A549 (cell line): ENCODE measurements around the gene SCARB1. TPM values are rescaled to one million over a fixed set of nuclear protein-coding genes. Genes with fewer than 3 reads are reported as not detected.

Experiments used
- ATAC-seq, 2 experiments: fragments of 200-7000 bp in 1 of 2; fragments of >200 bp in 1 of 2; cut with Nextera tagmentation in 1 of 2; cut with Tn5 transposase in 1 of 2; 3 replicates each; pipeline versions ENCODE4 v1.8.0 to v1.9.1; 2018 to 2020; ENCODE audit warnings: mild to moderate bottlenecking in 1 of 2, moderate library complexity in 1 of 2
- CTCF ChIA-PET: fragments of 300-600 bp; sonication (Branson Sonifier 250); formaldehyde crosslinking; extraction: SDS; loops from one replicate; lab custom pipeline; 2021; ENCODE audit warnings: antibody characterized with exemption, inconsistent platforms; lab: Yijun Ruan, JAX
- POLR2A ChIA-PET: fragments of 350-600 bp; formaldehyde crosslinking; extraction: SDS; loops from one replicate; lab custom pipeline; 2021; ENCODE audit warnings: antibody characterized with exemption, inconsistent platforms; lab: Yijun Ruan, JAX
- DNase-seq, 2 experiments: peaks; one replicate each; pipeline versions ENCODE4 v3.0.0 to v3.0.0-alpha.2; 2011 to 2016; ENCODE audit warnings: low read depth in 1 of 2, low spot score in 1 of 2
- FAIRE-seq: peaks from 2 replicates; lab custom pipeline; 2011; peaks lifted over from hg19 to GRCh38; lab: Jason Lieb, UNC
- H3K27ac ChIP-seq, 2 experiments: fragments of >200 bp; sonication (Bioruptor Twin); formaldehyde crosslinking; 3 replicates each; pipeline ENCODE4 v1.5.1; 2016 to 2017
- H3K4me1 ChIP-seq: fragments of >200 bp; sonication (Bioruptor Twin); formaldehyde crosslinking; 3 replicates; pipeline ENCODE4 v1.6.1; 2016
- H3K4me2 ChIP-seq: fragments of >200 bp; sonication (Bioruptor Twin); formaldehyde crosslinking; 3 replicates; pipeline ENCODE4 v1.6.1; 2016
- H3K4me3 ChIP-seq: fragments of >200 bp; sonication (Bioruptor Twin); formaldehyde crosslinking; 3 replicates; pipeline ENCODE4 v1.5.1; 2016
- H3K9me3 ChIP-seq: fragments of >200 bp; sonication (Bioruptor Twin); formaldehyde crosslinking; 3 replicates; pipeline ENCODE4 v1.6.1; 2016
- BHLHE40 ChIP-seq: IDR thresholded peaks from 2 replicates; pipeline ENCODE4 v1.6.1; 2012; ENCODE audit warnings: low read depth, low read length, inconsistent platforms
- CBX8 ChIP-seq: fragments of 200-600 bp; sonication (generic); IDR thresholded peaks from 2 replicates; pipeline ENCODE4 v1.6.1; 2016
- CEBPB ChIP-seq, 2 experiments: fragments of >200 bp in 1 of 2; sonication (Bioruptor Twin) in 1 of 2; formaldehyde crosslinking in 1 of 2; IDR thresholded peaks; 2 replicates each; pipeline ENCODE4 v1.6.1; 2012 to 2016
- CHD2 ChIP-seq: fragments of 150-350 bp; IDR thresholded peaks from 2 replicates; pipeline ENCODE4 v1.6.1; 2014; ENCODE audit warnings: low read length; ENCODE audit not compliant: partially characterized antibody
- CHD4 ChIP-seq: fragments of 200-600 bp; sonication (generic); IDR thresholded peaks from 2 replicates; pipeline ENCODE4 v1.6.1; 2016; ENCODE audit warnings: antibody characterized with exemption, mild to moderate bottlenecking, borderline replicate concordance
- EHF ChIP-seq: fragments of 250-450 bp; sonication (Bioruptor Pico); IDR thresholded peaks from 2 replicates; pipeline ENCODE4 v1.5.0; 2020; ENCODE audit warnings: mild to moderate bottlenecking
- EHMT2 ChIP-seq: fragments of 200-600 bp; sonication (generic); IDR thresholded peaks from 2 replicates; pipeline ENCODE4 v1.6.1; 2016; ENCODE audit warnings: antibody characterized with exemption, low read depth, mild to moderate bottlenecking, moderate library complexity
- ESRRA ChIP-seq: fragments of 150-350 bp; IDR thresholded peaks from 2 replicates; pipeline ENCODE4 v1.6.1; 2014; ENCODE audit warnings: mild to moderate bottlenecking, low read length, borderline replicate concordance
- FOSB ChIP-seq: fragments of 250-450 bp; sonication (Bioruptor Pico); IDR thresholded peaks from 2 replicates; pipeline ENCODE4 v1.5.0; 2020; ENCODE audit warnings: mild to moderate bottlenecking, moderate library complexity
- FOXS1 ChIP-seq: fragments of 250-450 bp; sonication (Bioruptor Pico); IDR thresholded peaks from 2 replicates; pipeline ENCODE4 v1.5.0; 2020; ENCODE audit warnings: mild to moderate bottlenecking, moderate library complexity
- HDAC2 ChIP-seq: fragments of 200-600 bp; sonication (generic); IDR thresholded peaks from 2 replicates; pipeline ENCODE4 v1.6.1; 2016
- HEYL ChIP-seq: fragments of 250-450 bp; sonication (Bioruptor Pico); IDR thresholded peaks from 2 replicates; pipeline ENCODE4 v1.8.0; 2021; ENCODE audit warnings: mild to moderate bottlenecking, moderate library complexity
- HOXB13 ChIP-seq: fragments of 250-450 bp; sonication (Bioruptor Pico); IDR thresholded peaks from 2 replicates; pipeline ENCODE4 v1.5.0; 2020; ENCODE audit warnings: low read depth, mild to moderate bottlenecking, moderate library complexity
- HOXB5 ChIP-seq: fragments of 250-450 bp; sonication (Bioruptor Pico); IDR thresholded peaks from 2 replicates; pipeline ENCODE4 v1.5.0; 2020; ENCODE audit warnings: mild to moderate bottlenecking, moderate library complexity
- JUN ChIP-seq, 2 experiments: fragments of >200 bp; sonication (Bioruptor Twin); formaldehyde crosslinking; IDR thresholded peaks; 2 replicates in 1 of 2; 3 replicates in 1 of 2; pipeline ENCODE4 v1.6.1; 2016 to 2017
- JUNB ChIP-seq: fragments of >200 bp; sonication (Bioruptor Twin); formaldehyde crosslinking; IDR thresholded peaks from 2 replicates; pipeline ENCODE4 v1.6.1; 2016
- KDM5A ChIP-seq: fragments of 200-600 bp; sonication (generic); IDR thresholded peaks from 2 replicates; pipeline ENCODE4 v1.6.1; 2016; ENCODE audit warnings: antibody characterized with exemption, mild to moderate bottlenecking
- MAFK ChIP-seq: fragments of 450-650 bp; IDR thresholded peaks from 2 replicates; pipeline ENCODE4 v1.6.1; 2014; ENCODE audit not compliant: partially characterized antibody
- POLR2A ChIP-seq: IDR thresholded peaks from 2 replicates; pipeline ENCODE4 v1.6.1; 2012; ENCODE audit warnings: mild to moderate bottlenecking, low read length
- RCOR1 ChIP-seq: fragments of 150-350 bp; IDR thresholded peaks from 2 replicates; pipeline ENCODE4 v1.6.1; 2014; ENCODE audit warnings: antibody characterized with exemption, low read length, low read depth
- RFX5 ChIP-seq: fragments of 450-650 bp; IDR thresholded peaks from 2 replicates; pipeline ENCODE4 v1.7.1; 2014; ENCODE audit warnings: antibody characterized with exemption, mild to moderate bottlenecking, moderate library complexity
- ZC3H11A ChIP-seq: fragments of 450-650 bp; IDR thresholded peaks from 2 replicates; pipeline ENCODE4 v1.6.1; 2014; ENCODE audit warnings: antibody characterized with exemption, mild to moderate bottlenecking
- WGBS: methylation state at CpG from one replicate; pipeline ENCODE4 v1.1.6; 2017; ENCODE audit errors: missing lambda C conversion rate; 5-methylcytosine and 5-hydroxymethylcytosine counted together
- polyA plus RNA-seq, 4 experiments: library from polyadenylated mRNA; depleted of rRNA in 3 of 4; stranded (reverse); fragments of >200 nt; fragmentation: RNase III in 1 of 4; extraction: RNeasy Plus Mini Kit Qiagen cat#74134 plus additional on column Dnase treatment in 1 of 4; gene quantifications; 2 replicates in 3 of 4; 3 replicates in 1 of 4; pipeline ENCODE4 v1.2.3, GENCODE V29; 2011 to 2017
- TF ChIP-seq, protein P1 (sequence below): fragments of >200 bp; sonication (Bioruptor Twin); formaldehyde crosslinking; IDR thresholded peaks from 3 replicates; pipeline ENCODE4 v1.5.1; 2016
- TF ChIP-seq, protein P2 (sequence below): IDR thresholded peaks from 2 replicates; pipeline ENCODE4 v1.6.1; 2012
- TF ChIP-seq, protein P3 (sequence below): fragments of 150-350 bp; IDR thresholded peaks from 2 replicates; pipeline ENCODE4 v1.6.1; 2014; ENCODE audit warnings: low read depth, mild to moderate bottlenecking, low read length
- TF ChIP-seq, protein P4 (sequence below): fragments of 250-450 bp; sonication (Bioruptor Pico); IDR thresholded peaks from 2 replicates; pipeline ENCODE4 v1.5.0; 2021; ENCODE audit warnings: mild to moderate bottlenecking, moderate library complexity, borderline replicate concordance
- TF ChIP-seq, protein P5 (sequence below): fragments of 200-600 bp; sonication (generic); IDR thresholded peaks from 2 replicates; pipeline ENCODE4 v1.6.1; 2016; ENCODE audit warnings: antibody characterized with exemption, mild to moderate bottlenecking, moderate library complexity

Gene SCARB1
- polyA plus RNA-seq, 2 of the 4 experiments (the other 2 are of a cell fraction), result 81.1 to 154 TPM

DNA sequence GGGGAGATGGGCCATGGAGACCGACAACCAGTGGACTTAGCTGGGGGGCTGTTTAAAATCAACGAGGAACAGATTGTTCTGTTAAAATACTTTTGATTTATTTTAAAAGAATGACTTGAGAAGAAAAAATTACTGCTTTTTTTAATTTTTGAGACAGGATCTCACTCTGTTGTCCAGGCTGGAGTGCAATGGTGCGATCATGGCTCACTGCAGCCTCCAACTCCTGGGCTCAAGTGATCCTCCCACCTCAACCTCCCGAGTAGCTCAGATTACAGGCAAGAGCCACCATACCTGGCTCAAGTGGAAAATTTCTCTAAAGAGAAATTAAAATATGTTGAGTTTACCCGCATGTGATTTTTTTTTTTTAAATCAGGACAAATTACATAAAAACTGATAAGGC, 80.6 kb downstream of the SCARB1 start:
- no peaks in the 10 kb centered on the region for H3K9me3 ChIP-seq
- 93% methylated on average over 5 of the region's 5 CpGs for WGBS
- TF ChIP-seq CBX8 (no peak), ESRRA (no peak), JUNB (no peak), HOXB13 (CRISPR knock-in tag) (no peak), CHD2 (no peak), MAFK (no peak), CEBPB (IDR thresholded peaks at IDR 0.05) (no peak), HOXB5 (CRISPR knock-in tag) (no peak), EHF (CRISPR knock-in tag) (no peak), RCOR1 (no peak), RFX5 (no peak), KDM5A (no peak), JUN (IDR thresholded peaks at IDR 0.05) (no peak), POLR2A (no peak)
- TF ChIP-seq, protein P1, sequence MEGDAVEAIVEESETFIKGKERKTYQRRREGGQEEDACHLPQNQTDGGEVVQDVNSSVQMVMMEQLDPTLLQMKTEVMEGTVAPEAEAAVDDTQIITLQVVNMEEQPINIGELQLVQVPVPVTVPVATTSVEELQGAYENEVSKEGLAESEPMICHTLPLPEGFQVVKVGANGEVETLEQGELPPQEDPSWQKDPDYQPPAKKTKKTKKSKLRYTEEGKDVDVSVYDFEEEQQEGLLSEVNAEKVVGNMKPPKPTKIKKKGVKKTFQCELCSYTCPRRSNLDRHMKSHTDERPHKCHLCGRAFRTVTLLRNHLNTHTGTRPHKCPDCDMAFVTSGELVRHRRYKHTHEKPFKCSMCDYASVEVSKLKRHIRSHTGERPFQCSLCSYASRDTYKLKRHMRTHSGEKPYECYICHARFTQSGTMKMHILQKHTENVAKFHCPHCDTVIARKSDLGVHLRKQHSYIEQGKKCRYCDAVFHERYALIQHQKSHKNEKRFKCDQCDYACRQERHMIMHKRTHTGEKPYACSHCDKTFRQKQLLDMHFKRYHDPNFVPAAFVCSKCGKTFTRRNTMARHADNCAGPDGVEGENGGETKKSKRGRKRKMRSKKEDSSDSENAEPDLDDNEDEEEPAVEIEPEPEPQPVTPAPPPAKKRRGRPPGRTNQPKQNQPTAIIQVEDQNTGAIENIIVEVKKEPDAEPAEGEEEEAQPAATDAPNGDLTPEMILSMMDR, result no peak
- TF ChIP-seq, all 56 proteins: peak for 0
- ATAC-seq, result no peak
- Histone ChIP-seq H3K4me1 (peaks cover 3% of the 10 kb centered on the region; the same call in 1 of the 3 replicates), H3K4me3 (no peak overlapping the region), H3K27ac (no peak overlapping the region), H3K4me2 (no peak overlapping the region)
- ChIA-PET CTCF (no interaction called here), POLR2A (no interaction called here)
- no peak for DNase-seq
- FAIRE-seq, result no peak

DNA sequence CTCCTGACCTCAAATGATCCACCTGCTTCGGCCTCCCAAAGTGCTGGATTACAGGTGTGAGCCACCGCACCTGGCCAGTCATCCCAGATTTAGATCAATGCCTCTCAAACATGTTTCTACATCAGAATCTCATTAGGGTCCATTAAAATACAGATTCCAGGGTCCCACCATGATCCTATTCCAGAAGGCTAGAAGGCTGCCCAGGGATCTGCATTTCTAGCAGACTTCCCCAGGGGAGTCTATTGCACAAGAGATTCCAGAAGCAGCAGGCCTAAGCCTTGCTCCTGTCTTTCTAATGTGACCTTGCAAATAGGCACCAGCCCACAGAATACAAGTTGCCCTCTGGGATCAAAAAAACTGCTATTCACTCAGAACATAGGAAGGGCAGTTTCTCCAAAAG, 81.5 kb downstream of the SCARB1 start:
- Histone ChIP-seq H3K27ac (no peak overlapping the region), H3K4me3 (no peak overlapping the region), H3K9me3 (no peaks in the 10 kb centered on the region), H3K4me2 (no peak overlapping the region), H3K4me1 (peaks cover 12% of the 10 kb centered on the region; the same call in 2 of the 3 replicates)
- CTCF ChIA-PET, result interaction anchor here (1.9 kb wide), 1 partner anchor 11 kb away, joined by 5 read pairs; no protein-coding TSS in a partner anchor
- WGBS, result 92% methylated on average over 2 of the region's 2 CpGs
- no peak for ATAC-seq
- TF ChIP-seq, protein P1, result no peak
- no peak for TF ChIP-seq HOXB13 (CRISPR knock-in tag)
- no peak for TF ChIP-seq BHLHE40
- TF ChIP-seq CEBPB (IDR thresholded peaks at IDR 0.05), result no peak
- no peak for TF ChIP-seq HEYL (CRISPR knock-in tag)
- TF ChIP-seq, protein P2, sequence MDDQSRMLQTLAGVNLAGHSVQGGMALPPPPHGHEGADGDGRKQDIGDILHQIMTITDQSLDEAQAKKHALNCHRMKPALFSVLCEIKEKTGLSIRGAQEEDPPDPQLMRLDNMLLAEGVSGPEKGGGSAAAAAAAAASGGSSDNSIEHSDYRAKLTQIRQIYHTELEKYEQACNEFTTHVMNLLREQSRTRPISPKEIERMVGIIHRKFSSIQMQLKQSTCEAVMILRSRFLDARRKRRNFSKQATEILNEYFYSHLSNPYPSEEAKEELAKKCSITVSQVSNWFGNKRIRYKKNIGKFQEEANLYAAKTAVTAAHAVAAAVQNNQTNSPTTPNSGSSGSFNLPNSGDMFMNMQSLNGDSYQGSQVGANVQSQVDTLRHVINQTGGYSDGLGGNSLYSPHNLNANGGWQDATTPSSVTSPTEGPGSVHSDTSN, result no peak
- no peak for TF ChIP-seq CHD4
- no peak for TF ChIP-seq FOXS1 (CRISPR knock-in tag)
- TF ChIP-seq ZC3H11A, result no peak
- TF ChIP-seq, protein P3, sequence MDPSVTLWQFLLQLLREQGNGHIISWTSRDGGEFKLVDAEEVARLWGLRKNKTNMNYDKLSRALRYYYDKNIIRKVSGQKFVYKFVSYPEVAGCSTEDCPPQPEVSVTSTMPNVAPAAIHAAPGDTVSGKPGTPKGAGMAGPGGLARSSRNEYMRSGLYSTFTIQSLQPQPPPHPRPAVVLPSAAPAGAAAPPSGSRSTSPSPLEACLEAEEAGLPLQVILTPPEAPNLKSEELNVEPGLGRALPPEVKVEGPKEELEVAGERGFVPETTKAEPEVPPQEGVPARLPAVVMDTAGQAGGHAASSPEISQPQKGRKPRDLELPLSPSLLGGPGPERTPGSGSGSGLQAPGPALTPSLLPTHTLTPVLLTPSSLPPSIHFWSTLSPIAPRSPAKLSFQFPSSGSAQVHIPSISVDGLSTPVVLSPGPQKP, result no peak
- no peak for TF ChIP-seq CBX8
- TF ChIP-seq, protein P4, sequence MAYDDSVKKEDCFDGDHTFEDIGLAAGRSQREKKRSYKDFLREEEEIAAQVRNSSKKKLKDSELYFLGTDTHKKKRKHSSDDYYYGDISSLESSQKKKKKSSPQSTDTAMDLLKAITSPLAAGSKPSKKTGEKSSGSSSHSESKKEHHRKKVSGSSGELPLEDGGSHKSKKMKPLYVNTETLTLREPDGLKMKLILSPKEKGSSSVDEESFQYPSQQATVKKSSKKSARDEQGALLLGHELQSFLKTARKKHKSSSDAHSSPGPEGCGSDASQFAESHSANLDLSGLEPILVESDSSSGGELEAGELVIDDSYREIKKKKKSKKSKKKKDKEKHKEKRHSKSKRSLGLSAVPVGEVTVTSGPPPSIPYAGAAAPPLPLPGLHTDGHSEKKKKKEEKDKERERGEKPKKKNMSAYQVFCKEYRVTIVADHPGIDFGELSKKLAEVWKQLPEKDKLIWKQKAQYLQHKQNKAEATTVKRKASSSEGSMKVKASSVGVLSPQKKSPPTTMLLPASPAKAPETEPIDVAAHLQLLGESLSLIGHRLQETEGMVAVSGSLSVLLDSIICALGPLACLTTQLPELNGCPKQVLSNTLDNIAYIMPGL, result no peak
- TF ChIP-seq, protein P5, sequence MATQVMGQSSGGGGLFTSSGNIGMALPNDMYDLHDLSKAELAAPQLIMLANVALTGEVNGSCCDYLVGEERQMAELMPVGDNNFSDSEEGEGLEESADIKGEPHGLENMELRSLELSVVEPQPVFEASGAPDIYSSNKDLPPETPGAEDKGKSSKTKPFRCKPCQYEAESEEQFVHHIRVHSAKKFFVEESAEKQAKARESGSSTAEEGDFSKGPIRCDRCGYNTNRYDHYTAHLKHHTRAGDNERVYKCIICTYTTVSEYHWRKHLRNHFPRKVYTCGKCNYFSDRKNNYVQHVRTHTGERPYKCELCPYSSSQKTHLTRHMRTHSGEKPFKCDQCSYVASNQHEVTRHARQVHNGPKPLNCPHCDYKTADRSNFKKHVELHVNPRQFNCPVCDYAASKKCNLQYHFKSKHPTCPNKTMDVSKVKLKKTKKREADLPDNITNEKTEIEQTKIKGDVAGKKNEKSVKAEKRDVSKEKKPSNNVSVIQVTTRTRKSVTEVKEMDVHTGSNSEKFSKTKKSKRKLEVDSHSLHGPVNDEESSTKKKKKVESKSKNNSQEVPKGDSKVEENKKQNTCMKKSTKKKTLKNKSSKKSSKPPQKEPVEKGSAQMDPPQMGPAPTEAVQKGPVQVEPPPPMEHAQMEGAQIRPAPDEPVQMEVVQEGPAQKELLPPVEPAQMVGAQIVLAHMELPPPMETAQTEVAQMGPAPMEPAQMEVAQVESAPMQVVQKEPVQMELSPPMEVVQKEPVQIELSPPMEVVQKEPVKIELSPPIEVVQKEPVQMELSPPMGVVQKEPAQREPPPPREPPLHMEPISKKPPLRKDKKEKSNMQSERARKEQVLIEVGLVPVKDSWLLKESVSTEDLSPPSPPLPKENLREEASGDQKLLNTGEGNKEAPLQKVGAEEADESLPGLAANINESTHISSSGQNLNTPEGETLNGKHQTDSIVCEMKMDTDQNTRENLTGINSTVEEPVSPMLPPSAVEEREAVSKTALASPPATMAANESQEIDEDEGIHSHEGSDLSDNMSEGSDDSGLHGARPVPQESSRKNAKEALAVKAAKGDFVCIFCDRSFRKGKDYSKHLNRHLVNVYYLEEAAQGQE, result no peak
- no peak for TF ChIP-seq HDAC2
- TF ChIP-seq EHMT2, result no peak
- no peak for TF ChIP-seq FOSB (CRISPR knock-in tag)
- no peak for DNase-seq
- POLR2A ChIA-PET, result no interaction called here
- no peak for FAIRE-seq
